ENCODE data around the gene MAGEA2. TPM values are rescaled to one million over a fixed set of nuclear protein-coding genes. Genes with fewer than 3 reads are reported as not detected.
"Not testable (repeated sequence)": the region's sequence is repeated elsewhere in the genome, so short reads cannot be mapped to it uniquely, and the experiment has no call there.

Gene MAGEA2
- total RNA-seq, 1 donor from 2014 or later = not detected

GRCh38 chrX:152706500-152706899, 47.1 kb downstream of the MAGEA2 start:
- not testable (repeated sequence) for ATAC-seq

GRCh38 chrX:152700390-152700789, 53.3 kb downstream of the MAGEA2 start:
- not testable (repeated sequence) for ATAC-seq

Other genes with a start within 250 kb of the MAGEA2 start
- gene GABRQ, start 115.9 kb downstream of the MAGEA2 start, total RNA-seq = 0.72 TPM
- not detected for gene MAGEA3, start 55.0 kb downstream of the MAGEA2 start, total RNA-seq
- gene CSAG2, start 44.6 kb downstream of the MAGEA2 start, total RNA-seq = not detected
- not detected for gene MAGEA2B, start 39.2 kb downstream of the MAGEA2 start, total RNA-seq
- not detected for gene CSAG1, start 20.1 kb downstream of the MAGEA2 start, total RNA-seq
- not detected for gene MAGEA12, start 20.1 kb downstream of the MAGEA2 start, total RNA-seq
- gene CSAG3, start 5.4 kb upstream of the MAGEA2 start, total RNA-seq = not detected
- not detected for gene MAGEA6, start 15.8 kb upstream of the MAGEA2 start, total RNA-seq
- 32.4 TPM for gene CETN2, start 76.9 kb upstream of the MAGEA2 start, total RNA-seq
- 47.4 TPM for gene NSDHL, start 77.2 kb upstream of the MAGEA2 start, total RNA-seq
- gene ZNF185, start 144.2 kb upstream of the MAGEA2 start, total RNA-seq = 341 TPM
- not detected for gene PNMA5, start 240.3 kb upstream of the MAGEA2 start, total RNA-seq